Neuronal stem cell (in vitro differentiated cells): ENCODE measurements around the gene LPAR1.
A peak's percentile ranks its signal among the peaks of the same experiment; 100 is the strongest.

Source experiments
- DNase-seq: peaks from one replicate; pipeline ENCODE4 v3.0.0-alpha.2; 2013; ENCODE audit warnings: low spot score
- H2AFZ ChIP-seq: one replicate; pipeline ENCODE4 v1.6.1; 2013; ENCODE audit warnings: mild to moderate bottlenecking, low read length, inconsistent platforms
- H2AK5ac ChIP-seq: 2 replicates; pipeline ENCODE4 v1.6.1; 2013; ENCODE audit warnings: low read depth, mild to moderate bottlenecking, inconsistent platforms, low read length, moderate library complexity, mixed read lengths
- H2BK120ac ChIP-seq: 2 replicates; pipeline ENCODE4 v1.6.1; 2013; ENCODE audit warnings: low read depth, mild to moderate bottlenecking, inconsistent platforms, low read length, moderate library complexity, mixed read lengths
- H2BK12ac ChIP-seq: one replicate; pipeline ENCODE4 v1.6.1; 2013; ENCODE audit warnings: low read length, inconsistent platforms
- H2BK15ac ChIP-seq: 2 replicates; pipeline ENCODE4 v1.6.1; 2013; ENCODE audit warnings: mild to moderate bottlenecking, low read length, inconsistent platforms, mixed read lengths
- H2BK5ac ChIP-seq: one replicate; pipeline ENCODE4 v1.6.1; 2013; ENCODE audit warnings: inconsistent platforms, mild to moderate bottlenecking, low read length, moderate library complexity
- H3K14ac ChIP-seq: one replicate; pipeline ENCODE4 v1.6.1; 2013; ENCODE audit warnings: low read length, inconsistent platforms
- H3K18ac ChIP-seq: 2 replicates; pipeline ENCODE4 v1.6.1; 2013; ENCODE audit warnings: low read length, inconsistent platforms
- H3K23ac ChIP-seq: 2 replicates; pipeline ENCODE4 v1.6.1; 2013; ENCODE audit warnings: low read depth, mild to moderate bottlenecking, mixed read lengths, low read length, inconsistent platforms; ENCODE audit not compliant: poor library complexity
- H3K27ac ChIP-seq: replicated peaks from 3 replicates; pipeline ENCODE4 v1.5.1; 2013; ENCODE audit warnings: low read length, inconsistent platforms
- H3K27me3 ChIP-seq, 3 experiments: 2 replicates each; pipeline ENCODE4 v1.6.1; 2013; ENCODE audit warnings: low read length in 3 of 3, mild to moderate bottlenecking in 2 of 3, inconsistent platforms in 1 of 3, low read depth in 1 of 3, mixed read lengths in 1 of 3, moderate library complexity in 1 of 3; ENCODE audit not compliant: control insufficient read depth in 3 of 3, insufficient read depth in 3 of 3
- H3K36me3 ChIP-seq, 2 donors: replicated peaks in 1 of 2; 2 replicates each; pipeline ENCODE4 v1.6.1; 2013; ENCODE audit warnings: low read length in 2 of 2; ENCODE audit not compliant: control insufficient read depth in 2 of 2, insufficient read depth in 2 of 2
- H3K4ac ChIP-seq: 2 replicates; pipeline ENCODE4 v1.6.1; 2013; ENCODE audit warnings: inconsistent platforms, mild to moderate bottlenecking, low read length, moderate library complexity
- H3K4me1 ChIP-seq, 2 donors: 1 replicate in 1 of 2; 2 replicates in 1 of 2; pipeline ENCODE4 v1.6.1; 2013; ENCODE audit warnings: low read length in 2 of 2, low read depth in 1 of 2; ENCODE audit not compliant: control insufficient read depth in 2 of 2, insufficient read depth in 1 of 2
- H3K4me2 ChIP-seq: one replicate; pipeline ENCODE4 v1.6.1; 2013; ENCODE audit warnings: mild to moderate bottlenecking, low read length, inconsistent platforms; ENCODE audit not compliant: insufficient read depth, poor library complexity, severe bottlenecking
- H3K4me3 ChIP-seq, 2 donors: 2 replicates each; pipeline ENCODE4 v1.5.1; 2013; ENCODE audit warnings: low read length in 2 of 2, mild to moderate bottlenecking in 2 of 2, inconsistent platforms in 1 of 2, moderate library complexity in 1 of 2
- H3K79me1 ChIP-seq: one replicate; pipeline ENCODE4 v1.6.1; 2013; ENCODE audit warnings: low read depth, mild to moderate bottlenecking, inconsistent platforms, low read length, moderate library complexity
- H3K9ac ChIP-seq: one replicate; pipeline ENCODE4 v1.6.1; 2013; ENCODE audit warnings: mild to moderate bottlenecking, low read depth, low read length, inconsistent platforms; ENCODE audit not compliant: poor library complexity
- H3K9me3 ChIP-seq, 2 donors: replicated peaks in 1 of 2; 2 replicates each; pipeline versions ENCODE3 to v1.6.1; 2013; ENCODE audit warnings: low read length in 2 of 2, mild to moderate bottlenecking in 2 of 2, inconsistent platforms in 1 of 2, low read depth in 1 of 2, mixed read lengths in 1 of 2, moderate library complexity in 1 of 2; ENCODE audit not compliant: control insufficient read depth in 2 of 2, insufficient read depth in 1 of 2
- H4K8ac ChIP-seq: one replicate; pipeline ENCODE4 v1.6.1; 2013; ENCODE audit warnings: low read depth, mild to moderate bottlenecking, inconsistent platforms, low read length, moderate library complexity
- H4K91ac ChIP-seq: one replicate; pipeline ENCODE4 v1.6.1; 2013; ENCODE audit warnings: low read length, low read depth, mild to moderate bottlenecking, inconsistent platforms; ENCODE audit not compliant: poor library complexity
- WGBS, 2 donors: extraction: QIAGEN DNeasy Blood & Tissue Kit; methylation state at CpG; one replicate each; pipeline ENCODE4 v1.1.7; 2013; ENCODE audit warnings: missing lambda C conversion rate in 2 of 2, mixed read lengths in 1 of 2; ENCODE audit not compliant: insufficient read length in 2 of 2, insufficient replicate concordance in 1 of 2; ENCODE audit errors: extremely low coverage in 2 of 2; 5-methylcytosine and 5-hydroxymethylcytosine counted together

The LPAR1 gene

DNA sequence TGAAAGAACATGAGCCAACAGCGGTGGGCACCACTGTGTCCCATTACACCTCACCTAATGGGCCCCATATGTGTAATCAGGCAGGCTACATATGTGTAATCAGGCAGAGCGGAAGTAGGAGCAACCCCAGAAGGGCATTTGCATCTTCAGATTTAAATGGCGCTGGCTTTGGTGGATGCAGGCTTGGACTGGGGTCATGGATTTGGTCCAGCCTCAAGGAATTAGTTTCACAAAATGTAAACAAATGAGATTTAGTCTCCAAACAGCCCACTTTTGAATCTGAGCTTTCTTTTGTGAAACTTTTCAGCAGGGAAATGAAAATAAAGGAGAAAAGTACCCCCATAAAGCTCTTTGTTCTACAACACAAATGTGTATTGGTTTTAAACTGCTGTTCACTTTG is 161.3 kb downstream of the LPAR1 start:
- H2BK12ac ChIP-seq = no peak overlapping the region
- H3K9me3 ChIP-seq = peaks cover 2 to 18% of the 10 kb centered on the region in 2 donors
- H3K79me1 ChIP-seq = no peaks in the 10 kb centered on the region
- H2BK5ac ChIP-seq = no peak overlapping the region
- WGBS, 2 donors = no CpG with 5 or more reads among the region's 3 CpGs
- H3K4ac ChIP-seq = no peak overlapping the region
- no peak overlapping the region for H2AK5ac ChIP-seq
- H3K4me1 ChIP-seq = peaks cover 2 to 25% of the 10 kb centered on the region in 2 donors
- H3K14ac ChIP-seq = no peak overlapping the region
- peaks cover 2 to 27% of the 10 kb centered on the region in 2 donors for H3K36me3 ChIP-seq
- no peak for DNase-seq
- H2BK15ac ChIP-seq = no peak overlapping the region
- no peak overlapping the region for H3K9ac ChIP-seq
- no peak overlapping the region for H3K27ac ChIP-seq
- H2AFZ ChIP-seq = peak overlapping the region; percentile 62
- H4K91ac ChIP-seq = no peak overlapping the region
- H3K18ac ChIP-seq = no peak overlapping the region
- H2BK120ac ChIP-seq = no peak overlapping the region
- H4K8ac ChIP-seq = no peak overlapping the region
- H3K4me3 ChIP-seq = no peak overlapping the region
- no peak overlapping the region for H3K23ac ChIP-seq
- no peaks in the 10 kb centered on the region for H3K27me3 ChIP-seq
- no peak overlapping the region for H3K4me2 ChIP-seq

DNA sequence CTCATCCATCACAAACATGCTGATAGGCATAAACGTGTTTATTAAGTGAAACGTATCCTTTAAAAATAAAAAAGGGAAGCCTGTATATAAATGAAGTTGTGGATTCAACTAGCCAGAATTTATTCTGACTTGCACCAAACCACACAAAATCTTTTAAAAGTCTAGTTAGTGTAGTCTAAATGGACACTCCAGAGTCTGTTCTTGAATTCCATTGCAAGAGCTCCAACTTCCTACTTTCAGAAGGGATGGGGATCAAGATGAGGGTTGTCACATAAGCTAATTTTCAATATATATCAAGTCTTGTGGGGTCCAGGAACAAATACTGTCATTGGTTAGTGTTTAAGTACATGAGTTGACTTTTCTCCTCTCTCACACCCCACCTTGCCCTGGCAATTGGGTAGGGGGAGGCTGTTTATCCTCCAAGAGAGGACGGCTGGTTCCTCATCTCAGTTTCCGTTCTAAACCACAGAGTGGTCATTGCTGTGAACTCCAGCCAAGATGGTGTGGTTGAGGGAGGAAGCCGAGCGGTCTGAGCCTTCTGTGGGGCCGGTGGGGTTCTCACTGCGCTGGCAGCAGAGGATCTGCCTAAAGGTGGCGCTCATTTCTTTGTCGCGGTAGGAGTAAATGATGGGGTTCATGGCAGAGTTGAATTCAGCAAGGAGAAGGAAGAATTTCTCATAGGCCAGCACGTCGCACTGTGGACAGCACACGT is 163.2 kb downstream of the LPAR1 start:
- Histone ChIP-seq H3K4me3 (no peak overlapping the region), H4K91ac (no peak overlapping the region), H3K23ac (no peak overlapping the region), H3K4ac (no peak overlapping the region), H3K9ac (no peak overlapping the region), H3K14ac (no peak overlapping the region), H3K9me3 (peaks cover 2 to 18% of the 10 kb centered on the region in 2 donors), H3K18ac (peak overlapping the region; percentile 19), H3K27ac (no peak overlapping the region), H3K27me3 (no peaks in the 10 kb centered on the region), H3K4me1 (peaks cover 0 to 22% of the 10 kb centered on the region in 2 donors), H2BK5ac (no peak overlapping the region), H2AFZ (no peak overlapping the region), H2BK120ac (no peak overlapping the region), H4K8ac (no peak overlapping the region), H2BK12ac (no peak overlapping the region), H2BK15ac (no peak overlapping the region), H3K79me1 (no peaks in the 10 kb centered on the region), H2AK5ac (no peak overlapping the region), H3K36me3 (peaks cover 0 to 33% of the 10 kb centered on the region in 2 donors), H3K4me2 (no peak overlapping the region)
- no peak for DNase-seq
- no CpG with 5 or more reads among the region's 14 CpGs for WGBS, 2 donors

DNA sequence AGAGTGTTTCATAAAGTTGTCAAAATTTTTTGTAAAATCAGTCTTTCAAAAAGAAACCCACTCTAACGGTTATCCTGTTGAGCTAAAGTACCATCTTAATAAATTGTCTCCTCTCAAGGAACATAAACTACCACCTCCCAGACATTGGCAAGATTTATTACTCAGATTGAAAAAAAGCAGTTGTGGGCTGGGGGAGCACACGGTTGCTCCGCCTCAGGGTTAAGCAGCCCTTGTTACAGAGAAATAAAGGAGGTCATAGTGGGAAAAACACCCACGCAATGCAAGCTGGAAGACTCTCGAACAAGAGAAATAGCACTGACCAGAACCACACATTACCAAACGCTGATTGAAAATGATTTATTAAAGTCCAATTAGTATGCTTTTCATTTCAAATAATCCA is 165.3 kb downstream of the LPAR1 start:
- H3K9me3 ChIP-seq = peaks cover 0 to 21% of the 10 kb centered on the region in 2 donors
- no peak overlapping the region for H3K18ac ChIP-seq
- no peaks in the 10 kb centered on the region for H3K27me3 ChIP-seq
- H3K4me2 ChIP-seq = no peak overlapping the region
- H3K4me3 ChIP-seq = no peak overlapping the region
- H2AK5ac ChIP-seq = no peak overlapping the region
- no peak overlapping the region for H3K4ac ChIP-seq
- H3K4me1 ChIP-seq = peaks cover 0 to 12% of the 10 kb centered on the region in 2 donors
- peaks cover 0 to 33% of the 10 kb centered on the region in 2 donors for H3K36me3 ChIP-seq
- no CpG with 5 or more reads among the region's 6 CpGs for WGBS, 2 donors
- no peak overlapping the region for H3K27ac ChIP-seq
- no peak overlapping the region for H2BK120ac ChIP-seq
- H2BK15ac ChIP-seq = no peak overlapping the region
- H2BK5ac ChIP-seq = no peak overlapping the region
- H3K79me1 ChIP-seq = no peaks in the 10 kb centered on the region
- no peak overlapping the region for H3K14ac ChIP-seq
- no peak overlapping the region for H4K91ac ChIP-seq
- DNase-seq = no peak
- H2AFZ ChIP-seq = no peak overlapping the region
- no peak overlapping the region for H2BK12ac ChIP-seq
- H4K8ac ChIP-seq = no peak overlapping the region
- H3K23ac ChIP-seq = no peak overlapping the region
- no peak overlapping the region for H3K9ac ChIP-seq

DNA sequence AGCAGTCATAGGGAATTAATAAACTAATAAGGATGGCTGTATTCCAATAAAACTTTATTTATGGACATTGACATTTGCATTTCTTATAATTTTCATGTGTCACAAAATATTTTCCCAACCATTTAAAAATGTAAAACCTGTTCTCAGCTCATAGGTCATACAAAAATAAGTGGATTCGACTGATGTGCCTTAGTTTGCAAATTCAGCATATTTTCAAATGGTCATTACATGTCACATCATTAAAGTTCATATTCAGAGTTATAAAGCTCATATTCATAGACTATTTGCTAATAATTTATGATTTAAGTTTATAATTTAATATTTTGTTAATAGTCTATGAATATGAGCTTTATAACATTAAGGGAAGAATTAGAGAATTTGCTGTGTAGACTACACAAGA is 166.5 kb downstream of the LPAR1 start:
- no peak overlapping the region for H3K4ac ChIP-seq
- no peak overlapping the region for H2AFZ ChIP-seq
- H3K4me3 ChIP-seq = no peak overlapping the region
- H3K9me3 ChIP-seq = peaks cover 0 to 21% of the 10 kb centered on the region in 2 donors
- H3K36me3 ChIP-seq = peaks cover 0 to 33% of the 10 kb centered on the region in 2 donors
- no peak for DNase-seq
- H2BK120ac ChIP-seq = no peak overlapping the region
- no peak overlapping the region for H3K18ac ChIP-seq
- no peak overlapping the region for H4K91ac ChIP-seq
- no peak overlapping the region for H2BK12ac ChIP-seq
- no peak overlapping the region for H2AK5ac ChIP-seq
- H2BK15ac ChIP-seq = no peak overlapping the region
- H3K79me1 ChIP-seq = no peaks in the 10 kb centered on the region
- peaks cover 0 to under 1% of the 10 kb centered on the region in 2 donors for H3K4me1 ChIP-seq
- H4K8ac ChIP-seq = no peak overlapping the region
- no peaks in the 10 kb centered on the region for H3K27me3 ChIP-seq
- no peak overlapping the region for H3K4me2 ChIP-seq
- no peak overlapping the region for H3K9ac ChIP-seq
- H2BK5ac ChIP-seq = no peak overlapping the region
- no CpG with 5 or more reads among the region's 1 CpG for WGBS, 2 donors
- no peak overlapping the region for H3K27ac ChIP-seq
- H3K14ac ChIP-seq = no peak overlapping the region
- no peak overlapping the region for H3K23ac ChIP-seq
